ENCODE measurements around the gene ELOVL1.

GRCh38 chr1:43348809-43349593 is 18.8 kb downstream of the ELOVL1 start:
- TF ChIP-seq CTCF (IDR thresholded peaks at IDR 0.05; ENCODE audit: borderline replicate concordance, extremely low read depth, low read length, poor library complexity, severe bottlenecking) (no peak), EZH2 (IDR thresholded peaks at IDR 0.05; ENCODE audit: borderline replicate concordance, low read depth, low read length, severe bottlenecking) (no peak)
